Esophagus muscularis mucosa (tissue), 4 donors: ENCODE data around the gene KIF12. TPM values are rescaled to one million over a fixed set of nuclear protein-coding genes. Genes with fewer than 3 reads are reported as not detected.
"Not testable (repeated sequence)": the region's sequence is repeated elsewhere in the genome, so short reads cannot be mapped to it uniquely, and the experiment has no call there.

Experiments used
- DNase-seq: peaks from one replicate; pipeline ENCODE4 v3.0.0-alpha.2; 2017; ENCODE audit errors: extremely low spot score
- H3K27ac ChIP-seq, 4 donors: fragments of 200-600 bp; sonication (generic); replicated peaks in 1 of 4; 1 replicate in 3 of 4; 2 replicates in 1 of 4; pipeline ENCODE4 v1.5.1; 2016 to 2019; ENCODE audit warnings: mild to moderate bottlenecking in 1 of 4
- H3K27me3 ChIP-seq, 4 donors: fragments of 200-600 bp; sonication (generic); one replicate each; pipeline versions ENCODE4 v1.5.1 to v1.6.0; 2016 to 2019
- H3K36me3 ChIP-seq, 4 donors: fragments of 200-600 bp; sonication (generic); one replicate each; pipeline ENCODE4 v1.5.1; 2016 to 2019
- H3K4me1 ChIP-seq, 4 donors: fragments of 200-600 bp; sonication (generic); one replicate each; pipeline ENCODE4 v1.5.1; 2016 to 2019
- H3K4me3 ChIP-seq, 4 donors: fragments of 200-600 bp; sonication (generic); 1 replicate in 2 of 4; 2 replicates in 2 of 4; pipeline ENCODE4 v1.5.1; 2016 to 2019; ENCODE audit warnings: mild to moderate bottlenecking in 4 of 4, moderate library complexity in 1 of 4
- H3K9me3 ChIP-seq, 4 donors: fragments of 200-600 bp; sonication (generic); 1 replicate in 3 of 4; 2 replicates in 1 of 4; pipeline ENCODE4 v1.5.1; 2016 to 2019
- EP300 ChIP-seq: sonication (generic); formaldehyde crosslinking; IDR thresholded peaks from one replicate; pipeline ENCODE4 v1.6.1; 2017; ENCODE audit warnings: antibody characterized with exemption
- POLR2A ChIP-seq: fragments of 450-650 bp; IDR thresholded peaks from one replicate; pipeline ENCODE4 v1.6.1; 2017; ENCODE audit warnings: antibody characterized with exemption, moderate library complexity, mild to moderate bottlenecking, low read depth
- POLR2AphosphoS5 ChIP-seq, 2 donors: sonication (generic); formaldehyde crosslinking; IDR thresholded peaks; one replicate each; pipeline ENCODE4 v1.6.1; 2017; ENCODE audit warnings: antibody characterized with exemption in 2 of 2
- WGBS: methylation state at CpG from one replicate; pipeline ENCODE4 v1.1.5; 2018; 5-methylcytosine and 5-hydroxymethylcytosine counted together
- intact Hi-C: fragments of 100-400 bp; cut with DNase I; formaldehyde crosslinking; loops from one replicate; pipeline ENCODE4 v1.15.1; 2023
- total RNA-seq, 4 donors: library from RNA; depleted of rRNA; stranded (reverse); fragments of >200 nt; gene quantifications; one replicate each; pipeline versions ENCODE4 v1.1.0 to v1.2.1, GENCODE V29; 2016
- TF ChIP-seq, protein P1 (sequence below), 3 experiments: fragments of 200-600 bp in 2 of 3; fragments of 450-650 bp in 1 of 3; sonication (generic) in 2 of 3; IDR thresholded peaks; one replicate each; pipeline ENCODE4 v1.5.1; 2017 to 2019; ENCODE audit warnings: antibody characterized with exemption in 3 of 3, mild to moderate bottlenecking in 2 of 3, moderate library complexity in 1 of 3

The KIF12 gene
- total RNA-seq, 4 donors from 2014 or later: not detected

DNA sequence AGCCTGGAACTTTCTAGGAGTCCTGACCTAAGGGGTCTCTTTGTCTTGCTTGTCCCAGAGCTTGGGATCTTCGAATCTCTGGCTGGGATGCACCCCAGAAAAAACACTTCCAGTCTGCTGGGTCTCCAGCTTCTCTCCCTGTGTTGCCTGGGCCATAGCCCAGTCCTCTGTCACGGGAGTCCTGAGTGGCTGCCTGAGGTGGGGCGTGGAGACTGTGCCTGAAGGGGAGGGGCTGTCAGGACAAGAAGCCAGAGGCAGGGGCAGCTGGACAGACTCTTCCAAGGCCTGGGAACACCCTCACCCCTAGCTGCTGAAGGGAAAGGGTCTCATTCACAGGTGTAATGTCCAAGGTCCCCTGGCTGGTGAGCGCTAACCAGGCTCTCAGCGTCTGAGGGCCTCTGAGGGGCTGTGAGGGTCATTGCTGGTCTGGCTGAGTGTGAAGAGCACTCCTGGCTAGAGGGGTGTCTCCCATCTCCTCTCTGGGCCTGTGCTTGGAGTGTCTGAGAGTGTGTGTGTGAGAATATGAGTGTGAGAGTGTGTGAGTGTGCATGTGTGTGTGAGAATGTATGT, 35.8 kb upstream of the KIF12 start:
- Histone ChIP-seq H3K36me3 (no peaks in the 10 kb centered on the region), H3K9me3 (no peaks in the 10 kb centered on the region), H3K4me3 (no peak overlapping the region), H3K27me3 (no peaks in the 10 kb centered on the region), H3K27ac (no peak overlapping the region), H3K4me1 (peaks cover 0 to 23% (median 0%) of the 10 kb centered on the region in 4 donors)
- DNase-seq: no peak
- WGBS: 75% methylated on average over 4 of the region's 5 CpGs
- TF ChIP-seq EP300: no peak
- intact Hi-C loops: no loop called here

DNA sequence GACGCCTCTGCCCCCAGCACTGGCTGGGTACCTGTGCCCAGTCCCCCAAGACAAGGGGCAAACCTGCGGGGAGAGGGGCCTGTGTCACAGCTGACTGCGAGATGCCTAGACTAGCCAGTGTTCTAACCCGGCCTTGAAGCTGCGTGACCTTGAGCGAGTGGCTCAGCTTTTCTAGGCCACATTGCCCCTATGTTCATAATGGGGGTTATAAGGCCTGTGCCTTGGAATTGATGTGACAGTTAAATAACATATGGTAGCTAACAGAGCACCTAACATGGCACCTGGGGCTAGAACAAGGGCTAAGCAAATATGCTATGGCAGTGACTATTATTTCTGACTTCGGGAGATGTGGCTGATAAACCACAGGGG, 33.4 kb upstream of the KIF12 start:
- DNase-seq: no peak
- Histone ChIP-seq H3K4me3 (no peak overlapping the region), H3K4me1 (peaks cover 0 to 17% (median 0%) of the 10 kb centered on the region in 4 donors), H3K9me3 (peaks cover 0 to 6% (median 5%) of the 10 kb centered on the region in 4 donors), H3K36me3 (no peaks in the 10 kb centered on the region), H3K27ac (no peak overlapping the region), H3K27me3 (peaks cover 0 to 11% (median 0%) of the 10 kb centered on the region in 4 donors)
- no peak for TF ChIP-seq POLR2AphosphoS5 (IDR thresholded peaks at IDR 0.05)
- TF ChIP-seq POLR2A: no peak
- no peak for TF ChIP-seq EP300
- TF ChIP-seq, protein P1, sequence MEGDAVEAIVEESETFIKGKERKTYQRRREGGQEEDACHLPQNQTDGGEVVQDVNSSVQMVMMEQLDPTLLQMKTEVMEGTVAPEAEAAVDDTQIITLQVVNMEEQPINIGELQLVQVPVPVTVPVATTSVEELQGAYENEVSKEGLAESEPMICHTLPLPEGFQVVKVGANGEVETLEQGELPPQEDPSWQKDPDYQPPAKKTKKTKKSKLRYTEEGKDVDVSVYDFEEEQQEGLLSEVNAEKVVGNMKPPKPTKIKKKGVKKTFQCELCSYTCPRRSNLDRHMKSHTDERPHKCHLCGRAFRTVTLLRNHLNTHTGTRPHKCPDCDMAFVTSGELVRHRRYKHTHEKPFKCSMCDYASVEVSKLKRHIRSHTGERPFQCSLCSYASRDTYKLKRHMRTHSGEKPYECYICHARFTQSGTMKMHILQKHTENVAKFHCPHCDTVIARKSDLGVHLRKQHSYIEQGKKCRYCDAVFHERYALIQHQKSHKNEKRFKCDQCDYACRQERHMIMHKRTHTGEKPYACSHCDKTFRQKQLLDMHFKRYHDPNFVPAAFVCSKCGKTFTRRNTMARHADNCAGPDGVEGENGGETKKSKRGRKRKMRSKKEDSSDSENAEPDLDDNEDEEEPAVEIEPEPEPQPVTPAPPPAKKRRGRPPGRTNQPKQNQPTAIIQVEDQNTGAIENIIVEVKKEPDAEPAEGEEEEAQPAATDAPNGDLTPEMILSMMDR (IDR thresholded peaks at IDR 0.05): no peak
- intact Hi-C loops: no loop called here
- 87% methylated on average over 3 of the region's 7 CpGs for WGBS

GRCh38 chr9:114131808-114132549, 32.9 kb upstream of the KIF12 start:
- Histone ChIP-seq H3K9me3 (peaks cover 0 to 11% (median 10%) of the 10 kb centered on the region in 4 donors), H3K27ac (no peak overlapping the region), H3K36me3 (no peaks in the 10 kb centered on the region), H3K27me3 (peaks cover 0 to 11% (median 0%) of the 10 kb centered on the region in 4 donors), H3K4me1 (peaks cover 0 to 17% (median 0%) of the 10 kb centered on the region in 4 donors), H3K4me3 (no peak overlapping the region)
- TF ChIP-seq POLR2AphosphoS5 (IDR thresholded peaks at IDR 0.05) (no peak), POLR2A (no peak), EP300 (no peak)
- TF ChIP-seq, protein P1 (IDR thresholded peaks at IDR 0.05): no peak
- no peak for DNase-seq
- 78% methylated on average over 10 of the region's 10 CpGs for WGBS
- intact Hi-C loops: no loop called here

- TF ChIP-seq POLR2AphosphoS5 (IDR thresholded peaks at IDR 0.05) (no peak), POLR2A (no peak), EP300 (no peak)
- TF ChIP-seq, protein P1 (IDR thresholded peaks at IDR 0.05): no peak
- Histone ChIP-seq H3K36me3 (no peaks in the 10 kb centered on the region), H3K9me3 (peaks cover 0 to 13% (median 11%) of the 10 kb centered on the region in 4 donors), H3K27ac (no peak overlapping the region), H3K4me3 (no peak overlapping the region), H3K4me1 (peaks cover 0 to 17% (median 0%) of the 10 kb centered on the region in 4 donors), H3K27me3 (peaks cover 0 to 11% (median 0%) of the 10 kb centered on the region in 4 donors)
- DNase-seq: no peak
- intact Hi-C loops: no loop called here
- WGBS: 92% methylated on average over 4 of the region's 4 CpGs
These were observed 31.7 kb upstream of the KIF12 start for GRCh38 chr9:114130624-114131277.

DNA sequence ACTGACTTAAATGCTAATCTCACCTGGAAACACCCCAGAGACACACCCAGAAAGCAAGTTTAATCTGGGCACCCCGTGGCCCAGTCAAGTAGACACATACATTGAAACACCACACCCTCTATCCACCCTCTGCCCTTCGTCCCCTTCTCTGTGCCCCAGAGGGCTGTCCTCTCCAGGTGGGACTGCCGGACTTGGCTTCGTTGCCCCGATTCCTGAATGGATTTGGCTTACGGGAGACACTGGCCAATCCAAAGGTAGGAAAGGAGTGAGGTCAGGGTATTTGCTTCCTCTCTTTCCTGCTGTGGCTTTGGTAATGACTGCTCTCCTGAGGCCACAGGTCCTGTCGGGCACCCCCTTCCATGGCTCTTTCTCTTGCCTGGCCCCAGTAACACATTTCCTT, 31.0 kb upstream of the KIF12 start:
- no peak for DNase-seq
- WGBS: 81% methylated on average over 5 of the region's 7 CpGs
- no peak overlapping the region for H3K27ac ChIP-seq
- peaks cover 0 to 11% (median 0%) of the 10 kb centered on the region in 4 donors for H3K27me3 ChIP-seq
- H3K4me3 ChIP-seq: no peak overlapping the region
- TF ChIP-seq POLR2AphosphoS5 (IDR thresholded peaks at IDR 0.05) (no peak), EP300 (no peak), POLR2A (no peak)
- TF ChIP-seq, protein P1 (IDR thresholded peaks at IDR 0.05): no peak
- peaks cover 0 to 17% (median 0%) of the 10 kb centered on the region in 4 donors for H3K4me1 ChIP-seq
- intact Hi-C loops: no loop called here
- H3K36me3 ChIP-seq: no peaks in the 10 kb centered on the region
- H3K9me3 ChIP-seq: peaks cover 0 to 13% (median 11%) of the 10 kb centered on the region in 4 donors

- Histone ChIP-seq H3K4me1 (peaks cover 0 to 22% (median 0%) of the 10 kb centered on the region in 4 donors), H3K9me3 (peaks cover 0 to 13% (median 11%) of the 10 kb centered on the region in 4 donors), H3K27me3 (peaks cover 0 to 11% (median 0%) of the 10 kb centered on the region in 4 donors)
- DNase-seq, H3K27ac ChIP-seq, H3K4me3 ChIP-seq, intact Hi-C loops, H3K36me3 ChIP-seq: not testable (repeated sequence)
- WGBS: 97% methylated on average over 3 of the region's 3 CpGs
These were observed 29.7 kb upstream of the KIF12 start for GRCh38 chr9:114128759-114129158.
